Embryonic facial prominence (tissue), 1 donor: ENCODE results near the gene NUP160.
A peak's percentile ranks its signal among the peaks of the same experiment; 100 is the strongest.
"Not testable (repeated sequence)": the region's sequence is repeated elsewhere in the genome, so short reads cannot be mapped to it uniquely, and the experiment has no call there.

Experiments used
- DNase-seq: peaks from one replicate; pipeline ENCODE4 v3.0.0-alpha.2; 2016; ENCODE audit errors: extremely low spot score

Gene NUP160

DNA sequence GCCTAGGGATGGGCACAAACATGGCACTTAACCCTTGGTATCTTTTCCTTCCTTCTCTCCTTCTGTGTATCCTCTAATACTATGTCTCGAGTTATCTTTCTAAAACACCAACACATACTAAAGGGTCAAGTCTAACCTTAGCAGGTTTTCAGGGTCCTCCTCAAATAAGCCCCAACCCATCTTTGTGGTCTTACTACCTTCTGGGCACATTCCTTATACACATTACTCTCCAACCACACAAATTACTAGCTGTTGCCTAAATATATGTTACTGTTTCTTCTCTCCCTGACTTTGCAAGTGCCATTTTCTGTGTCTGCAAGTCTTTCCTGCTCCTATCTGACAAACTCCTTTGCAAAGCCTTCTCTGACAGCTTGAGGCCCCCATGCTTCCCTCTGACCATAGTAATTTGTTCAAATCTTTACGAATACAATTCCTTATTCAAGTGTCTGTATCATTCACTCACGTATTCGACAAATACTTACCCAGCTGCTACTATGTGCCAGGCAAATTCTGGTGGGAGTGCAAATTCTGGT, 15.8 kb upstream of the NUP160 start:
- no peak for DNase-seq

GRCh38 chr11:47863189-47863897, 15.2 kb upstream of the NUP160 start:
- peak; percentile 83 for DNase-seq

DNA sequence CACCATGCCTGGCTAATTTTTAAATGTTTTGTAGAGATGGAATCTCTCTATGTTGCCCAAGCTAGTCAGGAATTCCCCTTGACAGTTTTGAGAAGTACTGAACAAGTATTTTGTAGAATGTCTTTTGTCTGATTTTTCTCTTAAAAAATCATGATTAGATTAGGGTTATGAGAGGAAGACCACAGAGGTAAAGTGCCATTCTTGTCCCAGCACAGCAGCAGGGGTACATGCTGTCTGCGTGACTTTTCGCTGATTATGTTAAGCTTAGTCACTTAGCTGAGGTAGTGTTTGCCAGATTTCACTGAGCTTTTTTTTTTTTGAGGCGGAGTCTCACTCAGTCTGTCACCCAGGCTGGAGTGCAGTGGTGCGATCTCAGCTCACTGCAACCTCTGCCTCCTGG, 13.6 kb upstream of the NUP160 start:
- no peak for DNase-seq

DNA sequence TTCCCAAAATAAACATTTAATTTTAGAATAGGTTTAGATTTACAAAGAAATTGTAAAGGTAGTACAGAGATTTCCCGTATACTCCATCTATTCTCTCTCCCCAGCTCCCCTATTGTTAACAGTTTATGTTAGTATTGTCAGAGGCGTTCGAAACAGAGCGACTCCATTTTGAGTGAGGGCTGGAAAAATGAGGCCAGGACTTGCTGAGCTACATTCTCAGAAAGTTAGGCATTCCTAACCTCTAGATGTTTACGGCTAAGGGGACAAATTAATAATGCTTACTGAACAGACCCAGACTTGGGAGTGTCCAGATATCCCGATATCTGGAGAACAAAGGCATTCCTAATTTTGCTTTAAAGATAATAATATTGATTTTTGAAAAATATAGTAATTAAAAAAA, 12.4 kb upstream of the NUP160 start:
- no peak for DNase-seq

DNA sequence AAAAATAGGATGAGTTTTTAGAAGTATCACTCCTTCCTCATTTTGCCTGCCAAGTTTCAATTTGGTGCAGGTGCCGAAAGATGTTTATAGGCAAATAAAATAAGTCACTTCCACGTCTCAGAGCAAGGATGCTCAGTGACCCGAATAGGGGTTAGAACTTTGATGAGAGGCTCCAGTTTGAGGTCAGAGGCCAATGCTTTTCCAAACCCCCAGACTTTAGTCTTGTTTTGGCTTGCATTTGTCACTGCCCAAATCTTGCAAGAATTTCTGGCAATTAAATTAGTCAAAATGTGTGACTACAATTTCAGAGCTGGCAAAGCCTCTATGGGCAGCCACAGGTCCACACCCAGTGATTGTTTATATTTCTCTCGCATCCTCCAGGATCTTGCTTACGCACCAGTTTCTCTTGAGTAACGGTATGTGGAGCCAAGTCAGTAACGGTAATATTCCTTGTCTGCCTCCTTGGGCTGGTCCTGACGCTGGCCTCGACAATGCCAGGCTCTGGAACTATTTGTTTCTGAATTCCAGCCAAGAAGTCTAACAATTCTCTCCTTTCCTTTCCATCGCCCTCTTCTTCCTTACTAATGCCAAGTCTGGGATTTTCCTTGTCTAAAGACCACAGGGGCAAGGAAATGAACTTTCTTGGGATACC, 9.9 kb upstream of the NUP160 start:
- DNase-seq, result no peak

DNA sequence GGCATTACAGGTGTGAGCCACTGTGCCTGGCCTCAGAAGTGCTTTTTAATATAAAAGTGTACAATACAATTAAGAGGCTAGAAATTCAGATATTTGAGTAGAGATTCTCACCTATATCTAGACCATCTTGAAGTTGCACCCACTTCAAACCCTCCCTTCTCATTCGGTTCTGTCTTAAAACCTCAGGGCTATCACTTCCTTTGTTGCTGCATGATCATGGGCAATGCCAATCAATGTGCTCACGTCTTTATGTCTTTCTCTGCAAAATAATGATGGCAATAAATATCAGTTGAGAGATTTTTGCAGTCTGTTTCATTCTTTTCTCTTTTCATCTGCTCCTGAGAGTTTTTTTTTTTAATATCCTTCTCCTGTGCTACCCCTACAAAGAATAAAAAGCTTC, 9.3 kb upstream of the NUP160 start:
- DNase-seq, result no peak

GRCh38 chr11:47856186-47856585, 8.0 kb upstream of the NUP160 start:
- DNase-seq, result no peak

- no peak for DNase-seq
Measured at GRCh38 chr11:47854667-47855066, 6.5 kb upstream of the NUP160 start.

DNA sequence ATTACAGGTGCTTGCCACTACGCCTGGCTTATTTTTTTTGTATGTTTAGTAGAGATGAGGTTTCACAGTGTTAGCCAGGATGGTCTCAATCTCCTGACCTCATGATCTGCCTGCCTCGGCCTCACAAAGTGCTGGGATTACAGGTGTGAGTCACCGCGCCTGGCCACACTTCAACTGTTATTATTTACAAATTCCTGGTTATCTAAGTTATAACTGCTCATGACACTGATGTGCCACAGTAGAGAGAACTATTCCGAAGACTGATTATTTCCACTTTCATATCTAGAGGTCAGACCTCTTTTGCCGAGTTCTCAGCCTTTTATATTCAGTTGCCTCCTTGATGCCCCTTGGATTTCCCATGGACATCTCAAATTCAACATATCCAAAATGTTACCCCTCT, 3.9 kb upstream of the NUP160 start:
- no peak for DNase-seq

DNA sequence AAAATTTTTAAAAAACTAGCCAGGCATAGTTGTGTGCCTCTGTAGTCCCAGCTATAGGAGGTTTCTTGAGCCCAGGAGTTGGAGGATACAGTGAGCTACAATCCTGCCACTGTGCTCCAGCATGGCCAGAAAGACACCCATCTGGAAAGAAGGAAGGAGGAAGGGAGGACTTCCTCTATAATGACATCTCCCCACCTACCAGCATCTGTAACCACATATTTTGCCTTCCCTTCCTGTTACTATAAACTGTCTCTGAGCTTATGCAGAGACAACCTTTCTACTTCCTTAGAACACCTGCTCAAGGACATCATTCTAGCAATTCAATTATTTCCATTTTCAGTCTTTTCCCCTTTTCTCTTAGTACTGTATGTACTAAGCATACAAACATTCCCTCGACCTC, 2.2 kb upstream of the NUP160 start:
- no peak for DNase-seq

GRCh38 chr11:47848700-47849155, 578 bp upstream of the NUP160 start:
- no peak for DNase-seq

DNA sequence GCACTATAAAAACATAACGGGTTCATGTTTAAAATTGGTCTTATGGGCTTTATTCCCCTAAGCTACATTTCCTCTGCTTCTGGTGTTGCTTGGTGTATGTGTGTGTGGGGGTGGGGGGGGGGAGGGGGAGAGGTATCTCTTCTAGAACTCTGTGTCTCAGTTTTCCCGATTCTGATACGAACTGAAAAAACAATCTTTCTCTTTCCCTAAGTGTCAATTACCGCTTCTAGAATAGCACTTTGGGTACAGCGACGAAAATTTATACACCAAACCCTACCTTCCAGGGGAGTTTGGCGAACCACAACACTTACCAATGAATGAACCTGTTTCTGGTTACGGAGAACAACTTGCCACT, 636 bp downstream of the NUP160 start:
- DNase-seq, result no peak

DNA sequence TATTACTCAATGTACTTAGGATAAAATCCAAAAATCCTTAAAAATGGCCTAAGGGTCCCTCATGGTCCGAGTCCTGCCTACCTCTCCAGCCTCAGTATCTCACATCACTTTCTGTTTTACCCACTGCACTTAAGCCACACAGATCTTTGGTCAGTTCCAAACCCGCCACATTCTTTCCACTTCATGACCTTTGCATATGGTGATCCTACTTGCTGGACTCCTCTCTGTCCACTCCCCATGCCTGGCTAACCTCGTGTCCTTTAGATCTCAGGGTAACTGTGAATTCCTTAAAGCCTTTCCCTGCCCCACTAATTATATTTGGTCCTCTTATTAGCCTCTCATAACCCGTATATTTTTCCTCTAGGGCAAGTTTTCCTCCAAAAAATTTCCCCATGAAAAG, 1.2 kb downstream of the NUP160 start:
- no peak for DNase-seq

DNA sequence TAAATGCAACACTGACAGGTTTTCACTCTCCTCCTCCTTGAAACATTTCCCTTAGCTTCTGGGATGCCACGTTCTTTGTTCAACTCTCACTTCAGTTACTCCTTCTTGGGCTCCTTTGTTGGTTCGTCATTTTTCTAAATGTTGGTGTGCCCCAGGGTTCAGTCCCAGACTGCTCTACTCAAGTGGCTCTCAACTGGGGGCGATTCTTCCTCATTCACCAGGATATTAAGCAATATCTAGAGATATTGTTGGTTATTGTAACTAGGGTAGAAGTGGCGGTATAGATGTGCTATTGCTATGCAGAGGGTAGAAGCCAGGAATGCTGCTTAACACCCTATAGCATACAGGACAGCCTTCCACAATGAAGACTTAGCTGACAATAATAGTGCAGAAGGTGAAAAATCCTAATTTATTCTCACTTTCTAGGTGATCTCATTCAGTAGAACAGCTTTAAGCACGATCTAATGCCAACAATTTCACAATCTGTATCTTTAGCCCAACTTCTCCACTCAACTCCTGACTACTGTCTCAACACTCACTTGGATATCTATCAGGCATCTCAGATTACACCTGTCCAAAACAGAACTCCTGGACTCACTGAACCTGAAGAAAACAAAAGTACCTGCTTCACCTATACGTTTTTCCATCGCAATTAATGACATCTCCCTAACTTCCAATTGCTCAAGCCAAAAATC, 4.6 kb downstream of the NUP160 start:
- DNase-seq, result no peak

DNA sequence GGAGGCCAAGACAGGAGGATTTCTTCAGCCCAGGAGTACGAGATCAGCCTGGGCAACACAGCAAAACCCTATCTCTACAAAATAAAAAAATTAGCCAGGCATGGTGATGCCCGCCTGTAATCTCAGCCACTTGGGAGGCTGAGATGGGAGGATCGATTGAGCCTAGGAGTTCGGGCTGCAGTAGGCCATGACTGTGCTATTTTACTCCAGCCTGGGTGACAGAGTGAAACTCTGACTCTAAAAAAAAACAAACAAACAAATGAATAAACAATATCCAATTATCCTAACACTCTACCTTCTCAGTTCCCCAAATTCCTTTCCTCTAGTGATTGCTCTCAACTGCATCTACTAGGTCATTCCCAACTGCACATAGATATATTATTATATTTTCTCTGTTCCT, 5.4 kb downstream of the NUP160 start:
- DNase-seq, result no peak

GRCh38 chr11:47837929-47838328, 10.2 kb downstream of the NUP160 start:
- no peak for DNase-seq

GRCh38 chr11:47837292-47837691, 10.9 kb downstream of the NUP160 start:
- no peak for DNase-seq

DNA sequence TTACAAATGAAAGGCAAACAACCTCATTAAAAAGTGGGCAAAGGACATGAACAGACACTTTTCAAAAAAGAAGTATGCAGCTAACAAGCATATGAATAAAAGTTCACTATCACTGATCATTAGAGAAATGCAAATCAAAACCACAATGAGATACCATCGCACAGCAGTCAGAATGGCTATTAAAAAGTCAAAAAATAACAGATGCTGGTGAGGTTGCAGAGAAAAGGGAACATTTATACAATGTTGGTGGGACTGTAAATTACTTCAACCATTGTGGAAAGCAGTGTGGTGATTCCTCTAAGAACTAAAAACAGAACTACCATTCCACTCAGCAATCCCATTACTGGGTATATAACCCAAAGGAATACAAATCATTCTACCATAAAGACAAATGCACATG, 18.1 kb downstream of the NUP160 start:
- DNase-seq, result not testable (repeated sequence)

DNA sequence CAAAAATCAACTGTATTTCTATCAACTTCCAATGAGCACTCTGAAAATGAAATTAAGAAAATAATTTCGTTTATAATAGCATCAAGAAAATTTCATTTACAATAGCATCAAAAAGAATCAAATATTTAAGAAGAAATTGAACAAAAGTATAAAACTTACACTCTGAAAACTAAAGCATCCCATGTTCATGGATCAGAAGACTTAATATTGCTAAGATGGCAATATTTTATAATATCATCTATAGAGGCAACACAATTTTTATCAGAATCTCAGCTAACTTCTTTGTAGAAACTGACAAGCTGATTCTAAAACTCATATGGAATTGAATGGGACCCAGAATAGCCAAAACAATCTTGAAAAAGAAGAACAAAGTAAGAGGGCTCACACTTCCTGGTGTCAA, 19.9 kb downstream of the NUP160 start:
- no peak for DNase-seq

- DNase-seq, result not testable (repeated sequence)
Measured at GRCh38 chr11:47822664-47823063, 25.5 kb downstream of the NUP160 start.

GRCh38 chr11:47819743-47820142, 28.4 kb downstream of the NUP160 start:
- no peak for DNase-seq

GRCh38 chr11:47800759-47801158, 47.4 kb downstream of the NUP160 start:
- no peak for DNase-seq

GRCh38 chr11:47797633-47798032, 50.5 kb downstream of the NUP160 start:
- DNase-seq, result no peak
